Brain microvascular endothelial cell (primary cell): ENCODE data around the gene ARL11.

Source experiments
- DNase-seq: peaks from one replicate; pipeline ENCODE4 v3.0.0-alpha.2; 2020
- H3K27ac ChIP-seq: fragments of 250-450 bp; sonication (Bioruptor Pico); 2 replicates; pipeline ENCODE4 v1.5.1; 2020; ENCODE audit warnings: mild to moderate bottlenecking, moderate library complexity
- H3K27me3 ChIP-seq: fragments of 250-450 bp; sonication (Bioruptor Pico); replicated peaks from 2 replicates; pipeline ENCODE4 v1.5.1; 2020; ENCODE audit warnings: mild to moderate bottlenecking
- H3K36me3 ChIP-seq: fragments of 250-450 bp; sonication (Bioruptor Pico); replicated peaks from 2 replicates; pipeline ENCODE4 v1.5.1; 2020; ENCODE audit warnings: mild to moderate bottlenecking
- H3K4me3 ChIP-seq: 2 replicates; pipeline ENCODE4 v1.5.1; 2011; ENCODE audit warnings: low read depth, mild to moderate bottlenecking, control low read depth, low read length, moderate library complexity
- CTCF ChIP-seq: IDR thresholded peaks from 2 replicates; pipeline ENCODE4 v1.5.1; 2011; ENCODE audit warnings: low read depth, mild to moderate bottlenecking, moderate library complexity, low read length, control low read depth, inconsistent platforms; ENCODE audit errors: missing control alignments
- in situ Hi-C: cut with HindIII; loops from 2 replicates; pipeline ENCODE4 v1.10.0; 2017; ENCODE audit warnings: low sequenced_read_pairs, low pct_ligation_motif_present

The ARL11 gene

GRCh38 chr13:49676581-49677298, 48.4 kb downstream of the ARL11 start:
- TF ChIP-seq CTCF = no peak
- in situ Hi-C loops = no loop called here
- H3K27me3 ChIP-seq = no peaks in the 10 kb centered on the region
- H3K36me3 ChIP-seq = peaks cover 4% of the 10 kb centered on the region
- H3K4me3 ChIP-seq = no peak overlapping the region
- no peak overlapping the region for H3K27ac ChIP-seq
- no peak for DNase-seq

GRCh38 chr13:49678191-49678914, 50.0 kb downstream of the ARL11 start:
- no peak for DNase-seq
- in situ Hi-C loops = no loop called here
- H3K27me3 ChIP-seq = no peaks in the 10 kb centered on the region

GRCh38 chr13:49679246-49679645, 50.9 kb downstream of the ARL11 start:
- DNase-seq = peak; percentile 16
- in situ Hi-C loops = no loop called here
- Histone ChIP-seq H3K27me3 (no peaks in the 10 kb centered on the region), H3K4me3 (no peak overlapping the region), H3K27ac (no peak overlapping the region), H3K36me3 (peaks cover 4% of the 10 kb centered on the region)
- peak; percentile 58 for TF ChIP-seq CTCF

More at GRCh38 chr13:49678191-49678914, 50.0 kb downstream of the ARL11 start:
- Histone ChIP-seq H3K27ac (no peak overlapping the region), H3K4me3 (no peak overlapping the region), H3K36me3 (peaks cover 4% of the 10 kb centered on the region)
- no peak for TF ChIP-seq CTCF

GRCh38 chr13:49681842-49682435, 53.6 kb downstream of the ARL11 start:
- in situ Hi-C loops = no loop called here
- no peaks in the 10 kb centered on the region for H3K36me3 ChIP-seq
- no peaks in the 10 kb centered on the region for H3K27me3 ChIP-seq
- DNase-seq = peak; percentile 9
- H3K27ac ChIP-seq = no peak overlapping the region
- no peak for TF ChIP-seq CTCF
- no peak overlapping the region for H3K4me3 ChIP-seq
